Ascending aorta (tissue), 2 donors: ENCODE data around the gene PBX4. TPM values are rescaled to one million over a fixed set of nuclear protein-coding genes. Genes with fewer than 3 reads are reported as not detected.

Source experiments
- DNase-seq, 2 donors: peaks; one replicate each; pipeline ENCODE4 v3.0.0-alpha.2; 2019; ENCODE audit warnings: low spot score in 2 of 2
- H3K27ac ChIP-seq, 2 donors: fragments of 200-600 bp; sonication (generic); one replicate each; pipeline ENCODE4 v1.5.1; 2016 to 2017; ENCODE audit warnings: mild to moderate bottlenecking in 1 of 2
- H3K27me3 ChIP-seq: fragments of 200-600 bp; sonication (generic); one replicate; pipeline ENCODE4 v1.5.1; 2017
- H3K36me3 ChIP-seq, 2 donors: fragments of 200-600 bp; sonication (generic); one replicate each; pipeline ENCODE4 v1.5.1; 2016
- H3K4me1 ChIP-seq, 2 donors: fragments of 200-600 bp; sonication (generic); one replicate each; pipeline ENCODE4 v1.5.1; 2016 to 2017; ENCODE audit warnings: mild to moderate bottlenecking in 1 of 2
- H3K4me3 ChIP-seq, 2 donors: fragments of 200-600 bp; sonication (generic); one replicate each; pipeline ENCODE4 v1.5.1; 2016 to 2017; ENCODE audit warnings: mild to moderate bottlenecking in 1 of 2
- H3K9me3 ChIP-seq, 2 donors: fragments of 200-600 bp; sonication (generic); one replicate each; pipeline ENCODE4 v1.5.1; 2016
- CTCF ChIP-seq, 3 experiments: fragments of 200-600 bp in 2 of 3; fragments of 450-650 bp in 1 of 3; sonication (generic) in 2 of 3; IDR thresholded peaks; one replicate each; pipeline ENCODE4 v1.5.1; 2016 to 2019; ENCODE audit warnings: antibody characterized with exemption in 3 of 3, mild to moderate bottlenecking in 1 of 3, moderate library complexity in 1 of 3
- intact Hi-C: fragments of 100-400 bp; cut with DNase I; formaldehyde crosslinking; loops from one replicate; pipeline ENCODE4 v1.15.1; 2023
- total RNA-seq: library from RNA; depleted of rRNA; stranded (reverse); fragments of >200 nt; gene quantifications from one replicate; pipeline ENCODE4 v1.1.0, GENCODE V29; 2016

Gene PBX4
- total RNA-seq, 1 donor from 2014 or later: not detected

DNA sequence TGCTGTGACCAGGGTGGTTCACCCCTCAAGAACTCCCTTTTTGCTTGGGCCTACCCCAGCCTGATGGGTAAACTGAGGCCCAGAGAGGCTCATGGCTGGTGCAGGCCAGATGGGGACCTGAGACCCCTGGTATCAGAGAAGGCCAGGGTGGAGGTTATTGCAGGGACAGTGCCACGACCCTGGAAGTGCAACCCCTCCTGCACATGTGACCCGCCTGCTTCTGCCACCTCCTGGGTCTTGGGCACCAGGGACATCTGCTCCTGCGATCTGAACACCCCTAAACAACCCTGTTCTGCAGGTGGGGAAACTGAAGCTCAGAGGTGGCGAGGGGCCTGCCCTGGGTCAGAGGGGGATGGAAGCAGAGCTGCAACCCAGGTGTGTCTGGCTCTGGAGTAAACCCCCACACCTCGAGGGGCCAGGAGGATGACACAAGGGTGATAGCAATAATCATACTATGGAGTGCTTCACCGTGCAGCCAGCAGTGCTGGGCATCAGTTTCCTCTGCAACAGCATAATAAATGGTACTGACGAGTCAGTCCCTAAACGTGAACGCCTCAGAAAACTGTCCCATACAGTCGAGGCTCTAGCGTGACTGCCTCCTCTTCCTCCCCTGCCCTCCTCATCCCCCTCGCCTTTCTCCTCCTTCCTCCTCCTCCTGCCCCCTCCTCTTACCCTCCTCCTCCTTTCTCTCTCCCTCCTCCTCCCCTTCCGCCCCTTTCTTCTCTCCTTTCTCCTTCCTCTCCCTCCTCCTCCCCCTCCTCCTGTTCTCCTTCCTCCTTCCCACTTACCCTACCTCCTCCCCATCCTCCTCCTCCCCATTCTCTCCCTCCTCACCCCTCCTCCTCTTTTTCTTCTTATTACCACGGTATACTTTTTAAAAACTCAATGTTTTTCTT is 85.4 kb downstream of the PBX4 start:
- H3K9me3 ChIP-seq: no peaks in the 10 kb centered on the region
- H3K27ac ChIP-seq: no peak overlapping the region
- no peak for TF ChIP-seq CTCF (IDR thresholded peaks at IDR 0.05)
- H3K4me3 ChIP-seq: no peak overlapping the region
- intact Hi-C loops: loop anchor here (1.0 to 5.0 kb wide), 3 partner anchors 110 to 744 kb away; partner anchors contain the start of gene GMIP
- H3K4me1 ChIP-seq: peaks cover 1 to 2% of the 10 kb centered on the region in 2 donors
- H3K36me3 ChIP-seq: peaks cover 4 to 5% of the 10 kb centered on the region in 2 donors
- DNase-seq: no peak
- peaks cover 2% of the 10 kb centered on the region for H3K27me3 ChIP-seq

DNA sequence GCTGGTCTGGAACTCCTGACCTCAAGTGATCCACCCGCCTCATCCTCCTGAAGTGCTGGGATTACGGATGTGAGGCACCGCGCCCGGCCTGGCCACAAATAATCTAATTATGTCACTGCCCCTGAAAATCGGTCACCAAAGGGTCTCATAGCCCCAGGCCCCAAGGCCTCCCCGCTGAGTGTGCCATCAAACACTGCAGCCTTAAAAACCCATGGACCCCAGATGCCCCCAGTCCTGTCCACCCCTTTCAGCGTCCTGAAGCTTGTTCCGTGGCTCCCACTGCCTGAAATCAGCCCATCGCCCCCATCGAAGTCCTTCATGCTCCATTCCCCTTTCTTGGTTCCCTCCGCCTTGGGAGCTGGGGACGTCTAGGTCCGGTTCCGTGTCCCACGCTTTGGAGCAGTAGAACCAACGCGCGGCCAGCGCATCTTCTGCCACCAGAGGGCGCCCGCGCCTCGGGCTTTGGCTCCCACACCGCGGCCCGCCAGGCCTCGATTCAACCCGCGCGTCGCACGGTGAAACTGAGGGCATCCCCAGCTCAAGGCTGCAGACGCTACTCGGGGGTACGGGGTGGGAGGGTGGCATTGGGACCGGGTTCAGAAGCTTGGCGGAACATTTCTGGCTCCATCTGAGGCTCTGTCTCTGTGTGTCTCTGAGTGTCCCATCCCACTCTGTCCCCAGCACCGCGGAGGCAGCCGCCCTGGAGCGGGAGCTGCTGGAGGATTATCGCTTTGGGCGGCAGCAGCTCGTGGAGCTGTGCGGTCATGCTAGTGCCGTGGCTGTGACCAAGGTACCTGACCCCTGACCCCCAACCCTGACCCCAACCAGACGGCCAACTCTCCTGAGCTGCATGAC is 86.3 kb downstream of the PBX4 start:
- TF ChIP-seq CTCF (IDR thresholded peaks at IDR 0.05): peak; percentile 91 to 99 (median 97)
- peak in 1 of 2 donors; percentile 90 for DNase-seq
- H3K9me3 ChIP-seq: no peaks in the 10 kb centered on the region
- intact Hi-C loops: loop anchor here (1.0 to 5.0 kb wide), 3 partner anchors 111 to 745 kb away; partner anchors contain the start of gene GMIP
- peaks cover 13 to 14% of the 10 kb centered on the region in 2 donors for H3K36me3 ChIP-seq
- H3K4me3 ChIP-seq: peak overlapping the region in 1 of 2 donors; percentile 24
- no peaks in the 10 kb centered on the region for H3K27me3 ChIP-seq
- H3K27ac ChIP-seq: no peak overlapping the region
- H3K4me1 ChIP-seq: peaks cover 0 to 2% of the 10 kb centered on the region in 2 donors

GRCh38 chr19:19530889-19531288 is 87.6 kb downstream of the PBX4 start:
- H3K9me3 ChIP-seq: no peaks in the 10 kb centered on the region
- H3K27ac ChIP-seq: no peak overlapping the region
- no peak overlapping the region for H3K4me3 ChIP-seq
- peaks cover 21 to 26% of the 10 kb centered on the region in 2 donors for H3K36me3 ChIP-seq
- intact Hi-C loops: loop anchor here (5.0 kb wide), 1 partner anchor 746 kb away; no protein-coding TSS in a partner anchor
- no peak for TF ChIP-seq CTCF (IDR thresholded peaks at IDR 0.05)
- no peaks in the 10 kb centered on the region for H3K27me3 ChIP-seq
- H3K4me1 ChIP-seq: peaks cover 0 to 2% of the 10 kb centered on the region in 2 donors
- DNase-seq: no peak

DNA sequence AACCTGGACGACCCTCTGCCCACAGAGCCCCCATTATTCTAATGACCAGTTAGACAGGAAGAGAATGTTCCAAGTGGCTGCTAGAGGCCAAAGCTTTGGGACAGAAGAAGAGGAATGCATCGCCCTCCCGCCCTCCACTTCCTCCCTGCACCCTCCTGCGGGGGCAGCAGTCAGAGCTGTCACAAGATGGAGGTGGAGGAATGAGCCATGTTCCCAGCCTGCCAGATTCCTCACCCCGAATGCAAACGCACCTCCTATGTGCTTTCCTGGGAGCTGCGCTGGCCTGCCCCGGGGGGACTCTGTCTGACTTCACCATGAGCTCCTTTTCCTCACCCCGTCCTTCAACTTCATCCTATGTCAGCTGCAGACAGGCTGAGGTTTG is 88.1 kb downstream of the PBX4 start:
- Histone ChIP-seq H3K27ac (no peak overlapping the region), H3K36me3 (peaks cover 20 to 27% of the 10 kb centered on the region in 2 donors), H3K27me3 (no peaks in the 10 kb centered on the region), H3K4me3 (no peak overlapping the region), H3K4me1 (peaks cover 0 to 2% of the 10 kb centered on the region in 2 donors), H3K9me3 (no peaks in the 10 kb centered on the region)
- no peak for DNase-seq
- TF ChIP-seq CTCF (IDR thresholded peaks at IDR 0.05): no peak
- intact Hi-C loops: loop anchor here (5.0 kb wide), 1 partner anchor 747 kb away; no protein-coding TSS in a partner anchor

DNA sequence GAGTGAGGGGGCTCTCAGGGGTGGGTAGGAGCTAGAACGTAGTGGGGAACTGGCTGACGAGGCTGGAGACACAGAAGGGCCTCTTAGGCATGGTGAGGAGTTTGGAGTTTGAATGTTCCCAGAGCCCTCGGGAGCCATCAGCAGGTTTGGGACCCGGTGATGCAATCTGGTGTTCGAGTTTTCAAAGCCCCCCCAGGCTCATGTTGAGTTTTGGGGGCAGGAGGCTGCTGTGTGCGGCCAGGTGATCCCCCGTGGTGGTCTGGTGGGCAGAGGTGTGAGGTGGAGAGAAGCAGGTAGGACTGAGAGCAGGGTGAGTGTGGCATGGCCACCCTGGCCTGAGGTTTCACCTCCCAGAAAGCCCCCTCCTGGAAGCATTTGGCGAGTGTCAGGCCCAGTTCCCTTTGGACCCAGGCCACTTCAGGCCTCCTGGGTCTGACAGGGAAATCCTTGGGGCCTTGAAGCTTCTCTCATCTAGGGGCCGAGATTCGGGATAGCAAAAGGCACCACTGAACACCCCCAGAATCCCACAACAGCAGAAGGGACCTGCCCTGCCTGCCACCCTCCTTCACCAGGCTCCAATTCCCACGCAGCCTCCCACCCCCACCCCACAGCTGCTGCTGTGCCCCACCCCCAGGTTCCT is 88.6 kb downstream of the PBX4 start:
- peaks cover 0 to 2% of the 10 kb centered on the region in 2 donors for H3K4me1 ChIP-seq
- intact Hi-C loops: loop anchor here (5.0 kb wide), 1 partner anchor 747 kb away; no protein-coding TSS in a partner anchor
- H3K4me3 ChIP-seq: no peak overlapping the region
- H3K9me3 ChIP-seq: no peaks in the 10 kb centered on the region
- no peak overlapping the region for H3K27ac ChIP-seq
- TF ChIP-seq CTCF (IDR thresholded peaks at IDR 0.05): no peak
- peaks cover 21 to 27% of the 10 kb centered on the region in 2 donors for H3K36me3 ChIP-seq
- H3K27me3 ChIP-seq: no peaks in the 10 kb centered on the region
- DNase-seq: no peak
